IMR-90 (cell line): Measurements from ENCODE around the gene ELL2. TPM values are rescaled to one million over a fixed set of nuclear protein-coding genes. Genes with fewer than 3 reads are reported as not detected.

Experiments used
- ATAC-seq: fragments of 200-7000 bp; cut with Tn5 transposase; 2 replicates; pipeline ENCODE4 v1.9.1; 2020; ENCODE audit warnings: low read depth, mild to moderate bottlenecking, moderate library complexity
- BruUV-seq: library from RNA; stranded (reverse); fragments of 400-500 nt; replicated peaks from 2 replicates; lab custom pipeline; 2021; lab: Mats Ljungman, UMichigan
- CTCF ChIA-PET: fragments of 300-600 bp; formaldehyde crosslinking; extraction: SDS; loops from one replicate; lab custom pipeline; 2021; ENCODE audit warnings: antibody characterized with exemption; lab: Yijun Ruan, JAX
- POLR2A ChIA-PET: fragments of 300-600 bp; sonication (Branson Sonifier 250); formaldehyde crosslinking; loops from one replicate; lab custom pipeline; 2022; ENCODE audit warnings: antibody characterized with exemption; ENCODE audit not compliant: unreplicated experiment; lab: Charles Lee
- DNase-seq: peaks from one replicate; pipeline ENCODE4 v3.0.0; 2013
- H2AFZ ChIP-seq: replicated peaks from 2 replicates; pipeline ENCODE3; 2013; ENCODE audit warnings: low read length, mild to moderate bottlenecking; ENCODE audit not compliant: poor library complexity
- H2AK5ac ChIP-seq: 2 replicates; pipeline ENCODE4 v1.6.1; 2013; ENCODE audit warnings: low read depth, low read length, inconsistent platforms
- H2AK9ac ChIP-seq: replicated peaks from 2 replicates; pipeline ENCODE3; 2013; ENCODE audit warnings: mild to moderate bottlenecking, low read depth, low read length, moderate library complexity; ENCODE audit not compliant: poor library complexity
- H2BK120ac ChIP-seq: 2 replicates; pipeline ENCODE4 v1.6.1; 2013; ENCODE audit warnings: low read depth, low read length, inconsistent platforms
- H2BK15ac ChIP-seq: 3 replicates; pipeline ENCODE4 v1.6.1; 2013; ENCODE audit warnings: low read depth, low read length, inconsistent platforms
- H2BK20ac ChIP-seq: 2 replicates; pipeline ENCODE4 v1.6.1; 2013; ENCODE audit warnings: low read depth, mild to moderate bottlenecking, inconsistent platforms, low read length, moderate library complexity
- H2BK5ac ChIP-seq: 2 replicates; pipeline ENCODE4 v1.6.1; 2013; ENCODE audit warnings: mild to moderate bottlenecking, low read depth, low read length, inconsistent platforms; ENCODE audit not compliant: poor library complexity, severe bottlenecking
- H3K14ac ChIP-seq: replicated peaks from 2 replicates; pipeline ENCODE4 v1.6.1; 2013; ENCODE audit warnings: low read depth, low read length, inconsistent platforms
- H3K18ac ChIP-seq: 2 replicates; pipeline ENCODE4 v1.6.1; 2013; ENCODE audit warnings: low read depth, low read length, control low read depth
- H3K23ac ChIP-seq: 2 replicates; pipeline ENCODE4 v1.6.1; 2013; ENCODE audit warnings: low read depth, low read length, inconsistent platforms
- H3K27ac ChIP-seq: 2 replicates; pipeline ENCODE4 v1.5.1; 2013; ENCODE audit warnings: mild to moderate bottlenecking, control low read depth, low read length; ENCODE audit not compliant: insufficient read depth
- H3K27me3 ChIP-seq: 2 replicates; pipeline ENCODE4 v1.6.1; 2013; ENCODE audit warnings: low read length; ENCODE audit not compliant: control insufficient read depth, insufficient read depth
- H3K36me3 ChIP-seq: 2 replicates; pipeline ENCODE4 v1.6.1; 2013; ENCODE audit warnings: low read length, mixed read lengths; ENCODE audit not compliant: control insufficient read depth, insufficient read depth
- H3K4ac ChIP-seq: 2 replicates; pipeline ENCODE4 v1.6.1; 2013; ENCODE audit warnings: low read depth, low read length, inconsistent platforms
- H3K4me1 ChIP-seq: 2 replicates; pipeline ENCODE4 v1.6.1; 2013; ENCODE audit warnings: low read length, mixed read lengths; ENCODE audit not compliant: control insufficient read depth, insufficient read depth
- H3K4me2 ChIP-seq: 2 replicates; pipeline ENCODE4 v1.6.1; 2013; ENCODE audit warnings: low read depth, mild to moderate bottlenecking, control low read depth, low read length, moderate library complexity
- H3K4me3 ChIP-seq: 2 replicates; pipeline ENCODE4 v1.5.1; 2013; ENCODE audit warnings: low read depth, mild to moderate bottlenecking, control low read depth, low read length, moderate library complexity; ENCODE audit not compliant: insufficient read depth
- H3K56ac ChIP-seq: 2 replicates; pipeline ENCODE4 v1.6.1; 2013; ENCODE audit warnings: low read length, inconsistent platforms; ENCODE audit not compliant: insufficient read depth; ENCODE audit errors: extremely low read depth
- H3K79me1 ChIP-seq, 2 experiments: 2 replicates each; pipeline ENCODE4 v1.6.1; 2013; ENCODE audit warnings: low read length in 2 of 2, inconsistent platforms in 1 of 2, low read depth in 1 of 2
- H3K9ac ChIP-seq: 2 replicates; pipeline ENCODE4 v1.6.1; 2013; ENCODE audit warnings: low read depth, low read length, control low read depth
- H3K9me1 ChIP-seq: 2 replicates; pipeline ENCODE4 v1.6.1; 2013; ENCODE audit warnings: low read length, inconsistent platforms; ENCODE audit not compliant: insufficient read depth
- H3K9me3 ChIP-seq: 2 replicates; pipeline ENCODE4 v1.6.1; 2013; ENCODE audit warnings: low read length; ENCODE audit not compliant: control insufficient read depth, insufficient read depth
- H4K20me1 ChIP-seq: 2 replicates; pipeline ENCODE4 v1.6.1; 2013; ENCODE audit warnings: low read length, inconsistent platforms; ENCODE audit not compliant: insufficient read depth
- H4K5ac ChIP-seq: 2 replicates; pipeline ENCODE4 v1.6.1; 2013; ENCODE audit warnings: mild to moderate bottlenecking, low read depth, low read length, control low read depth
- H4K8ac ChIP-seq, 2 experiments: 2 replicates each; pipeline ENCODE4 v1.6.1; 2013; ENCODE audit warnings: low read depth in 2 of 2, low read length in 2 of 2, control low read depth in 1 of 2, inconsistent platforms in 1 of 2
- H4K91ac ChIP-seq: 2 replicates; pipeline ENCODE4 v1.6.1; 2013; ENCODE audit warnings: low read depth, low read length, inconsistent platforms; ENCODE audit not compliant: insufficient read depth
- BHLHE40 ChIP-seq: fragments of 150-350 bp; IDR thresholded peaks from 2 replicates; pipeline ENCODE4 v1.6.1; 2016; ENCODE audit warnings: mild to moderate bottlenecking, low read depth, low read length
- CEBPB ChIP-seq: IDR thresholded peaks from 2 replicates; pipeline ENCODE4 v1.6.1; 2012; ENCODE audit warnings: low read depth, low read length, improper control_type of control experiment
- CHD1 ChIP-seq: IDR thresholded peaks from 2 replicates; pipeline ENCODE4 v1.6.1; 2012; ENCODE audit warnings: low read depth, low read length, improper control_type of control experiment
- CTCF ChIP-seq: conservative IDR thresholded peaks from 2 replicates; pipeline ENCODE4 v1.5.1; 2012; ENCODE audit warnings: mild to moderate bottlenecking, low read depth, low read length, improper control_type of control experiment
- ELK1 ChIP-seq: fragments of 150-350 bp; IDR thresholded peaks from 2 replicates; pipeline ENCODE4 v1.6.1; 2016; ENCODE audit warnings: low read depth, mild to moderate bottlenecking, low read length, moderate library complexity, borderline replicate concordance
- FOS ChIP-seq: fragments of 150-350 bp; IDR thresholded peaks from 2 replicates; pipeline ENCODE4 v1.6.1; 2016; ENCODE audit warnings: low read depth, low read length
- MAFK ChIP-seq: IDR thresholded peaks from 2 replicates; pipeline ENCODE4 v1.6.1; 2012; ENCODE audit warnings: low read depth, low read length, improper control_type of control experiment
- MAZ ChIP-seq: IDR thresholded peaks from 2 replicates; pipeline ENCODE4 v1.6.1; 2012; ENCODE audit warnings: low read depth, mild to moderate bottlenecking, low read length, improper control_type of control experiment, moderate library complexity, borderline replicate concordance
- MXI1 ChIP-seq: IDR thresholded peaks from 2 replicates; pipeline ENCODE4 v1.6.1; 2012; ENCODE audit warnings: low read depth, mild to moderate bottlenecking, low read length, moderate library complexity, borderline replicate concordance
- NFE2L2 ChIP-seq: fragments of 150-350 bp; IDR thresholded peaks from 2 replicates; pipeline ENCODE4 v1.6.1; 2016; ENCODE audit warnings: low read depth, mild to moderate bottlenecking, low read length
- POLR2A ChIP-seq: IDR thresholded peaks from 2 replicates; pipeline ENCODE4 v1.6.1; 2012; ENCODE audit warnings: mild to moderate bottlenecking, low read depth, low read length
- RAD21 ChIP-seq: IDR thresholded peaks from 2 replicates; pipeline ENCODE4 v1.6.1; 2012; ENCODE audit warnings: low read length, improper control_type of control experiment
- RCOR1 ChIP-seq: IDR thresholded peaks from 2 replicates; pipeline ENCODE4 v1.6.1; 2012; ENCODE audit warnings: mild to moderate bottlenecking, low read length, improper control_type of control experiment; ENCODE audit not compliant: insufficient replicate concordance
- SMC3 ChIP-seq: fragments of 150-350 bp; IDR thresholded peaks from 2 replicates; pipeline ENCODE4 v1.6.1; 2016; ENCODE audit warnings: low read depth, mild to moderate bottlenecking, antibody characterized with exemption, low read length, moderate library complexity
- WGBS, 2 experiments: methylation state at CpG; one replicate each; pipeline versions ENCODE4 v1.1.5 to v1.1.7; 2013; ENCODE audit warnings: missing lambda C conversion rate in 2 of 2; ENCODE audit not compliant: insufficient read length in 1 of 2; ENCODE audit errors: extremely low coverage in 2 of 2; 5-methylcytosine and 5-hydroxymethylcytosine counted together
- dilution Hi-C: fragments of 300-500 bp; cut with HindIII; formaldehyde crosslinking; loops from one replicate; pipeline ENCODE4 v1.14.3; 2018; ENCODE audit warnings: low sequenced_read_pairs; ENCODE audit not compliant: unreplicated experiment
- in situ Hi-C: fragments of 300-500 bp; cut with MboI; formaldehyde crosslinking; loops from 3 replicates; pipeline ENCODE4 v1.14.3; 2019; ENCODE audit warnings: low sequenced_read_pairs, inconsistent platforms, mixed read lengths
- intact Hi-C: fragments of 100-400 bp; cut with micrococcal nuclease; formaldehyde crosslinking; loops from 2 replicates; pipeline ENCODE4 v1.10.0; 2022
- polyA plus RNA-seq, 3 experiments: library from polyadenylated mRNA; depleted of rRNA; stranded (reverse); fragments of >200 nt; gene quantifications; 2 replicates each; pipeline ENCODE4 v1.2.3, GENCODE V29; 2012; ENCODE audit warnings: low replicate concordance in 1 of 3
- total RNA-seq: library from RNA; depleted of rRNA; stranded (reverse); fragments of >200 nt; gene quantifications from 2 replicates; pipeline ENCODE4 v1.2.3, GENCODE V29; 2012

ELL2 gene
- total and polyA plus RNA-seq, 2 of the 4 experiments (the other 2 are of a cell fraction), result 61.4 to 92.5 TPM

DNA sequence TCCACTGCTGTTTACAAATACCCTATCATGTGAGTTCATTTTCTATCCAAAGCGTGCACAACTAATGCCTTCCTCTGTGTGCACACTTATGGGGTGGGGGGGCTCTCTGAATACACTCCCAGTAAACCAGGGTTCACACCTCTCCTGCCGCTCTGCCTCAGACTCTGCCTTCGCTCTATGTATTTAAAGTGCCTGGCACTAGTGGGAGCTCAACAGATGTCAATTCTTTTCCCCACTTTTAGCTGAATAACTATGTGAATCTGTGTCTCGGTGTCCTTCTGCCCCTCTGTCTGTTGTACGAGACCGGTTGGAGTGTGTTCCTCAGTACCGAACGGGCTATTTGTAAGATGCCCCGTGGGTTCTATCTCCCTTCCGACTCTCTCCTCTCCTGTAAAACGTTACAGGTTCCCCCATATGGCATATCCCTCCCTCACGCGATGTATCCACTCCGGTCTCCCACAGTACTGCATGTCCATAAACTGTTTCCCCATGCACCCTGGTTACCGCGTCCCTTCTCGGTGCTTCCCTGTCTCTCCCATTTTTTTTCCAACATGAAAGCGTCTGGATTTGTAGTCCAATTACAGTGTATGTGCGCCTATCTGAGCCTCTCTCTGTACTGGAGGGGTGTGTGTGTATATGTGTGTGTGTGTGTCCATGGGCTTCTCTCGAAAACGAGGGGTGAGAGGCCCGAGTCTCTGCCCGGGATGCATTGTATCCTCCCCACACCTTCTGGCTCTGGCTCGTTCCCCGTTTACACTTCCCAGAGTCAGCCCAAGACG, 1.6 kb downstream of the ELL2 start:
- in situ Hi-C loops, result loop anchor here (5.0 kb wide), 1 partner anchor 367 kb away; no protein-coding TSS in a partner anchor
- TF ChIP-seq RCOR1 (no peak), RAD21 (no peak), FOS (no peak), SMC3 (no peak), MAZ (no peak), MXI1 (peak; percentile 21; the same call in 1 of the 2 replicates), CEBPB (no peak), POLR2A (no peak), BHLHE40 (no peak), NFE2L2 (no peak), CHD1 (no peak), MAFK (no peak), CTCF (0 out of 2 replicates have a peak, but pooled peaks have one; percentile 11), ELK1 (no peak)

More for the DNA sequence above, 1.6 kb downstream of the ELL2 start:
- WGBS, 2 experiments, result 22% methylated on average over 11 of the region's 26 CpGs; no CpG with 5 or more reads in 1 of the 2 experiments
- Histone ChIP-seq H3K18ac (peak overlapping the region; percentile 99), H3K4me1 (peaks cover 3% of the 10 kb centered on the region; the same call in 1 of the 2 replicates), H3K9me1 (no peaks in the 10 kb centered on the region; the same call in 1 of the 2 replicates), H3K9ac (peak overlapping the region; percentile 99), H2AK9ac (peak overlapping the region; percentile 96), H4K8ac (peak overlapping the region; percentile 81), H3K4me2 (peak overlapping the region; percentile 87), H3K79me1 (peaks cover 9 to 34% of the 10 kb centered on the region in 2 experiments; a peak in 3 of 4 replicates), H3K4me3 (peak overlapping the region; percentile 99), H4K20me1 (peaks cover 63% of the 10 kb centered on the region), H2BK120ac (peak overlapping the region; percentile 91), H3K23ac (peak overlapping the region; percentile 100), H3K27me3 (no peaks in the 10 kb centered on the region), H2BK5ac (peak overlapping the region; percentile 98), H2BK15ac (peak overlapping the region; percentile 67), H4K91ac (peak overlapping the region; percentile 98), H3K27ac (peak overlapping the region; percentile 99), H3K9me3 (no peaks in the 10 kb centered on the region), H3K14ac (peak overlapping the region; percentile 100), H4K5ac (peak overlapping the region; percentile 94), H2BK20ac (peak overlapping the region; percentile 29), H2AK5ac (peak overlapping the region; percentile 98), H3K56ac (peak overlapping the region; percentile 97), H3K4ac (peak overlapping the region; percentile 98), H2AFZ (peak overlapping the region; percentile 83), H3K36me3 (peaks cover 30% of the 10 kb centered on the region)
- ATAC-seq (no peak), DNase-seq (peak; percentile 34)
- ChIA-PET POLR2A (interaction anchor here (1.2 kb wide), 1 partner anchor 337 kb away, joined by 3 read pairs; no protein-coding TSS in a partner anchor), CTCF (interaction anchor here (1.0 to 1.3 kb wide), 2 partner anchors 9 to 105 kb away, joined by 3 read pairs; no protein-coding TSS in a partner anchor)
- no TSS peak for BruUV-seq
- intact Hi-C loops, result loop anchor here (2.0 to 10.0 kb wide), 5 partner anchors 107 to 705 kb away; partner anchors contain the start of gene CAST
- dilution Hi-C loops, result no loop called here
